GM18519 (cell line): ENCODE data around the gene CTNNA2.

Experiments used
- ATAC-seq: cut with Tn5 transposase; IDR thresholded peaks from one replicate; pipeline ENCODE4 v1.9.1; 2021; ENCODE audit warnings: mild to moderate bottlenecking, moderate library complexity; ENCODE audit not compliant: unreplicated experiment, low FRiP score

Gene CTNNA2

GRCh38 chr2:79512442-79513401 lies at the start of gene CTNNA2:
Gene CTNNA2, plus strand, starts transcription at chr2:79513051.
- ATAC-seq: no peak

DNA sequence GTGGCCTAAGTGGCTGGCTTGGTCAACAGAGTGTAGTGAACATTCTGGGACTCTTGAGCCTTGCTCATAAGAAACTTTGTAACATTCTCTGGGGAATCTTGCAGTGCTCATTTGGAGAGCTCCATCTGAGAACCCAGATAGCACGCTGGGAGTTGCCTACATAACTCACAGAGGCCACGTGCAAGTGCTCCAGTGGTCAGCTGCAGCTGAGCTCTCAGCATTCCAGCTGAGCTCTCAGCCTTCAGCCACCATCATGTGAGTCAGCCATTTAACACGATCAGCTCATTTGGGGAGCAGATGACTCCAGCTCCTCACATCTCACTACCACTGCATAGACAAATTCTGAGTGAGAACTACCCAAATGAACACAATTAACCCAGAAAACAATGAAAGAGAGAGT lies 25.5 kb upstream of the CTNNA2 start:
- ATAC-seq: no peak

GRCh38 chr2:79511320-79511951 lies 1.4 kb upstream of the CTNNA2 start:
- ATAC-seq: no peak

DNA sequence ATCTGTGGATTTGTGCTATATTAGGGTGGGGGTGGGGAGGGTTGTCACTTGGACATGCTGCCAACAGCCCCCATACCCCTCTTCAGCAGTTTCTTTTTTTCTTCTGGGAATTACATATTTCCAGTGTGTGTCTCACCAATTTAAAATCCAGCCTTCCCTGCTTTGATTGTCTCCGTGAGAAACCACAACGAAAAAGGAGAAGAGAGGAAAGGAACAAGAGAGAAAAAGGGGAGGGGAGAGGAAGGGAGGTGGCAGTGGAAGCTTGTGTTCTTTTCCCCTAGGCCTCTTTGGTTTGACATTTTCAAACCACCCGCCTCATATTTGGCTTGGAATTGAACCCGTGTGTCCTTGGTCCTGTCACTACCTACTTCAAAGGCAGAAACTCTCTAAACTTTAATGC lies 860 bp downstream of the CTNNA2 start:
- no peak for ATAC-seq

DNA sequence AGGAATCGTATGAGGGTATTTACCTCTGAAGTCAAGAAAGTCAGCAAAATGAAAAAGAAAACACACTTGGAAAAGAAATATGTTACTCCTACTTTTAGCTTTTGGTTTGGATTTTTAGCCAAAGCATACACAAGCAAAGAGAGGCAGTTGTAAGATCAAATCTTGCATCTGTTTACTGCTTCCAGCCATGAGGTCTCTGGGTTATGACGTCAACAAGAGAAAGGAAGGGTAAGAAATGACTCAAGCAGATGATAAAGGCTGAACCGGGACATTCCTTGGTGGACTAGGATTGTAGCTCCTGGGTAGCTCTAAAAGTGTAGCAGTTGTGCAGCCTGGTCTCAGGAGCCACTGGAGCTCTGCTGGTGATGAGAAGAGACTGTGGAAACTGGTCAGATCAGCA lies 16.8 kb downstream of the CTNNA2 start:
- ATAC-seq: no peak

- ATAC-seq: no peak
These were observed 17.6 kb downstream of the CTNNA2 start for GRCh38 chr2:79530443-79530842.

GRCh38 chr2:79547568-79547967 lies 34.7 kb downstream of the CTNNA2 start:
- ATAC-seq: no peak

- no peak for ATAC-seq
These were observed 39.8 kb downstream of the CTNNA2 start for GRCh38 chr2:79552653-79553052.

DNA sequence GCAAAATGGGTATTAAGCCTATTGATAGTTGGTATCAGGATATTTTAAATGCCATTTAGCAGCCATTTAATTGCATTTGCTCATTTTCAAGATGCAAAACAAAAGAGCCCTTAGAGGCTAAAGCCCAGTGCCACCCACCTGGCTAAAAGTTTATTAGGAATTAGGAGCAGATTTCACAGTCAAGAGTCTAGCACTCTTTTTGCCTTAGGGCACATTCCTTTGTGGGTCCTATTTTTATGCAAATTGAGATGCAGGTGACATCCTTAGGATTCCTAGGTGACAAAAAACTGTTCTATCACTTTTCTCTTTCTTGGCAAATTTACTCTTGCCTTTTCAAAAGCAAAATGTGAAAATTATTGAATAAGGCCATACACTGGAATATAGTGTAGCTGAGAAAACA lies 42.0 kb downstream of the CTNNA2 start:
- no peak for ATAC-seq

DNA sequence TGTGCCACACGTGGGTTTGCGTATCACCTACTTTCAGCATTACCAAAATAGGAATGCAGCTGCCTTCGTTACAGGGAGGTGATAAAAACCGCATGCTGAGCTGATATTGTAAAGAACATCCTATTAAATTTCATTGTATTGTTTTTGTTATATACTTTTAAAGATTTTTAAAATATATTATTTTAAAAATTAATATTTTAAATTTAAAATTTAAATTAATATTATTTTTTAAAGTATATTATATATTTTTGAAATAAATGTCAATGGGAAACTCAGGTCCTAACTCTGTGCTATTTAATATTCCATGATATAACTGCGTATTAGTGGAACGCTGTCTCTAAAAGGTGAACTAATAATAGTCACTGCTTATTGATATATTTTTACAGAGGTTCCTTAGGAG lies 51.2 kb downstream of the CTNNA2 start:
- no peak for ATAC-seq

DNA sequence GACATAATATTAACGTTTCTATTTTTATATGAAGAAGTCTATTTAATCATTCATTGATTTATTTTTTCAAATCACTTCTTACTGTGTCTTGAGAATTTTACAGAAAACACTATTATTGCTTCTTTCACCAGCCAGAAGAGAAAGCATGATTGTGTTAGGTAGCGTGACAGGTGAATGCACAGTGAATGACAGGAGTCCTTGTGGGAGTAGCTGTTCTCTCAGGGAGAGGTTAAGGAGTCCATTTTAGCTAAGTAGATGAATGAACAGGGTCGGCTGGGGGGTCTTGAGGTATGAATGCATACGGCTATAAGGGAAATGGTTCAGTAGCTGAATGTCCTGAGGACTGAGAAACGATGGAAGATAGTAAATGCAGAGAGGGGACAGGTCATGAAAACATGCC lies 56.2 kb downstream of the CTNNA2 start:
- ATAC-seq: no peak

DNA sequence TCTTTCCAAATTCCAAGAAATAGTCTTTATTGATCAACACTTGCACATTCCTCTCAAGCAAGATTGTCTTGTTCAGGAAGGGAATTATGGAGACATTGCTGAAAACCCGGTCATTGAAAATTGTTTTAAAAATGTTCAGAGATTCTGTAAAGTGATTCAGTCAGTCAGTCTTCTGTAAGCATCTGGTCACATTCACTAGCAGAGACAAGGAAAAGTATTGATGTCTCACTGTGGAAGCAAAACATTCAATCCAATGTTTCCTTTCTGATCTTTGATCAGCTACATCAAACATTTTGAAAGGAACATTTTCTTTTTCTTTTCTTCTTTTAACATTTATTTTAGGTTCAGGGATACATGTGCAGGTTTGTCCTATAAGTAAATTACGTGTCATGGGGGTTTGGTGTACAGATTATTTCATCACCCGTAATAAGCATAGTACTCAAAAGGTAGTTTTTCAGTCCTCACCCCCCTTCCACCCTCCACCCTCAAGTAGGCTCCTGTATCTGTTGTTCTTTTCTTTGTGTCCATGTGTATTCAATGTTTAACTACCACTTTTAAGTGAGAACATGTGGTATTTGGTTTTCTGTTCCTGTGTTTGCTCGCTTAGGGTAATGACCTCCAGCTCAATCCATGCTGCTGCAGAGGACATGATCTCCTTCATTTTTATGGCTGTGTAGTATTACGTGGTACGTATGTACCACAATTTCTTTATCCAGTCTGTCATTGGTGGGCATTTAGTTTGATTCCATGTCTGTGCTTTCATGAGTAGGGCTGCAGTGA lies 61.2 kb downstream of the CTNNA2 start:
- no peak for ATAC-seq

DNA sequence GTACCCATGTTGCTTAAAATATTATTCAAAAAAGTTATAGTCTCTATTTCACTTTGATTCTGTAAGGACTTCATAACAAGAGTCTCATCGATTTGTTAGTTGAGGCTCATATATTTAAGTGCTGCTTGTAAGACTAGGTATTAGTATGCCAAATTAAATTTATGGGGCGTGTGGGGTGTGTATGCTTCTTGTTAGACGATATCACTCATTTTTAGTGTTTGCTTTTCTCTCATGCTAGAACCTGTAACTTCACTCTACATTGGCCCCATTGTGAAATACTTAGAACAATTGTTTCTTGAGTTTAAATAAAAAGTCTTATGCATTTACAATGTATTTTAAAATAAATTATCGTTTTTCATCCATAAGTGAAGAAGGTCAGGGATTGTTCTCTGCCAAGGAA lies 63.6 kb downstream of the CTNNA2 start:
- ATAC-seq: no peak

DNA sequence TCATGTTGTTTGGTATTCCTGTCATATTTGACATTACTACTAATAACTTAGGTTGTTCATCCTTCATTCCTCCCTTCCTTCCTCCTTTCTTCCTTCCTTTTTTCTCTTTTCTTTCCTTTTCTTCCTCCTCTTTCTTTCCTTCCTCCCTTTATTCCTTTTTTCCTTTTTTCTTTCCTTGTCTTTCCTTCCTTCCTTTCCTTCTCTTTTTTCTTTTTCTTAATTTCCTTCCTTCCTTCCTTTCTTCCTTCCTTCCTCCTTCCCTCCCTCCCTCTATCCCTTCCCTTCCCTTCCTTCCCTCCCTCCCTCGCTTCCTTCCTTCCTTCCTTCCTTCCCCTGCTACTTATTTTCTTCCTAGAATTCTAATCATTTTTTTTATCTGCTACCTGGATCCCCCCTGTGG lies 66.1 kb downstream of the CTNNA2 start:
- no peak for ATAC-seq

DNA sequence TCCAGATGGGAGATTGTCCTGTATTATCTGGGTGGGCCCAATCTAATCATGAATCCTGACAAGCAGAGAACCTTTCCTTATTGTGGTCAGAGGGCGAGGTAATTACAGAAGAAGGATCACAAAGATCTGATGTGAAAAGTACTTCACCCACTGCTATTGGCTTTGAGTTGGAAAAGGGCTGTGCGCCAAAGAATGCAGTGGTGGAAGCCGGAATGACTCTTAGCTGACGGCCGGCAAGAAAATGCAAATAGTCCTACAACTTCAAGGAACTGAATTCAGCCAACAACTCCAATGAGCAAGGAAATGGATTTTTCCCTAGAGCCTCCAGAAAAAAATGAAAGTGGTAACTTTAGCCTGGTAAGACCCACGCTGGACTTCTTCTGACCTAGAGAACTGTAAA lies 67.3 kb downstream of the CTNNA2 start:
- no peak for ATAC-seq

DNA sequence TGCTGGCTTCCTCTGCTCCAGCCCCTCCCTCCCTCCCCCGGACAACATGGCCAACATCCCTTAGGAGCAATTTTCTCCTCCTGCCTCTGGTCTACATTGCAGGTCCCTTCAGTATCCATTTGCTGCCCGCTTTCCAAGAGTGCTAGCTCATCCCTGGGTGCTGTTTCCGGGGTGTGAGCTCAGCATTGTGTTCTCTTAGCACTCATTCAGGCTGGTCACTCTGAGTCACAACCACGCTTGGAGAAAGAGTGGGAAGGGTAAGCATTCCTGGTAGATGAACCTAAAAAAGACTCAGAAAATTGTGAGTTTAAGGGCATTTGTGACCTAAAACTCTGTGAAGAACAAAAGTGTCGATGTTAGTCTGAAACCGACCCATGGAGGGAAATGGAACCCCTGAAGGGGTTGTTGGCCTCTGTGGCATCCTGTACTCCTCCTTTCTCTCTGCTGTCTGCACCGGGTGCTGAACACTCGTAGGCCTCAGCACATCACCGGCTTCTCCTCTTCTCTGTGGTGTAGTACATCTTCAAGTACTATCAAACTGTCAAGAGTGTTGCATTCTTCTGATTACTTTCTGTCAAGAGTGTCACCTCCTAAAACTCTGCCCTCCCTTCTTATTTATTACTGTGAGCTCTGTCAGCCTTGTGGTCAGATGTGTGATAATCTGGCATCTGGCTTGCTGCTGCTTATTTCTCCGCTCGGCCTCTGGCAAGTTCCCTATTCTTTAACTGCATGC lies 73.0 kb downstream of the CTNNA2 start:
- ATAC-seq: no peak

DNA sequence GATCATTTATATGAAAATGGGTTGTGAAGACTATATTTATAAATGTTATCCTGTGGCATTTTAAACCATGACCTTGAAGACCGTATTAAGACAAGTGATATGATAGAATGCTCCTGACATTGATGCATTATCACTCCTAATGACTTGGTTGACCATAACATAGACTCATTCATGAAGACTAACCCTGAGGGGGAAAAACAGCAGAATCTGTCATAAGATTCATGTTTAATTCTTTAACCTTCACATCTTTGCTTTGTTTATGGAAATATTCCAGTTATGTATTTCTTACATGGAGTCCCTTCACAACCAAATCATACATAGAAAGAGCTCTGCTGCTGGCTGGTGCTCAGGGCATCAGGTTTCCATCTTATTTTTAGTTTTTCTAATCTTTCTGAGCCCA lies 78.4 kb downstream of the CTNNA2 start:
- ATAC-seq: no peak

- no peak for ATAC-seq
These were observed 80.5 kb downstream of the CTNNA2 start for GRCh38 chr2:79593237-79593867.

- ATAC-seq: no peak
These were observed 83.6 kb downstream of the CTNNA2 start for GRCh38 chr2:79596403-79596802.

GRCh38 chr2:79604748-79605147 lies 91.9 kb downstream of the CTNNA2 start:
- no peak for ATAC-seq
